GM12801 (cell line): ENCODE results near the gene ZNF467.

ENCODE experiments used
- CTCF ChIP-seq: IDR thresholded peaks from one replicate; pipeline ENCODE4 v1.5.1; 2011; ENCODE audit warnings: control low read depth; ENCODE audit not compliant: insufficient read length; ENCODE audit errors: extremely low read depth

ZNF467 gene

GRCh38 chr7:149784251-149784608, 10.8 kb upstream of the ZNF467 start:
- no peak for TF ChIP-seq CTCF

- no peak for TF ChIP-seq CTCF
Measured at GRCh38 chr7:149783386-149784250, 10.2 kb upstream of the ZNF467 start.

DNA sequence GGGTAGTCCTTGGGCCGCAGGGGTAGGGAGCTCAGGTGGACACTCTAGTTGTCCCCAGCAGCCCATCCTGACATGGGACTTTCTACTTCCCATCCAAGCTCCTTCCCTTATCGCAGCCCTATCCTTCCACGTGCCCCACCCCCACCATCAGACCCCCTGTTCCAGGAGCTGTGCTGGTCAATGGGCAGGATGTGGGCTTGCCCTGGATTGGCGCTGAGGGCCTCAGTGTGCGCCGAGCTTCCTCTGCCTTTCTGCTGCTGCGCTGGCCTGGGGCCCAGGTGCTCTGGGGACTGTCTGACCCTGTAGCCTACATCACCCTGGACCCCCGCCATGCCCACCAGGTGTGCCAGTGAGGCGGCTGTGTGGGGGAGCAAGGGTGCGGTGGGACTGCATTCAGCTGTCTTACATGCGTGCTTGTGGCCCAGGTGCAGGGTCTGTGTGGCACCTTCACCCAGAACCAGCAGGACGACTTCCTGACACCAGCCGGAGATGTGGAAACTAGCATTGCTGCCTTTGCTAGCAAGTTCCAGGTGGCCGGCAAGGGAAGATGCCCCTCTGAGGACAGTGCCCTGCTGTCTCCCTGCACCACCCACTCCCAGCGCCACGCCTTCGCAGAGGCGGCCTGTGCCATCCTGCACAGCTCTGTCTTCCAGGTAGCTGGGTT, 9.4 kb upstream of the ZNF467 start:
- TF ChIP-seq CTCF: no peak

GRCh38 chr7:149781921-149782320, 8.5 kb upstream of the ZNF467 start:
- TF ChIP-seq CTCF: no peak

GRCh38 chr7:149780636-149781419, 7.4 kb upstream of the ZNF467 start:
- no peak for TF ChIP-seq CTCF

DNA sequence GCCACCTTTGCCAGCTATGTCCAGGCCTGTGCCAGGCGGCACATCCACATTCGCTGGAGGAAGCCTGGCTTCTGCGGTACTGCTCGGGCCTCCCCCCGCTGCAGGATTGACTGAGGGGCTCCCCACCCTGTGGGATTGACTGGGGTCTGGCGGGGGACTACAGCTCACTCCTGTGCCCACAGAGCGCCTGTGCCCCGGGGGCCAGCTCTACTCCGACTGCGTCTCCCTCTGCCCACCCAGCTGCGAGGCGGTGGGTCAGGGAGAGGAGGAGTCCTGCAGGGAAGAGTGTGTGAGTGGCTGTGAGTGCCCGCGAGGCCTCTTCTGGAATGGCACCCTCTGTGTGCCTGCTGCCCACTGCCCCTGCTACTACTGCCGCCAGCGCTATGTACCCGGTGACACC, 6.7 kb upstream of the ZNF467 start:
- no peak for TF ChIP-seq CTCF

DNA sequence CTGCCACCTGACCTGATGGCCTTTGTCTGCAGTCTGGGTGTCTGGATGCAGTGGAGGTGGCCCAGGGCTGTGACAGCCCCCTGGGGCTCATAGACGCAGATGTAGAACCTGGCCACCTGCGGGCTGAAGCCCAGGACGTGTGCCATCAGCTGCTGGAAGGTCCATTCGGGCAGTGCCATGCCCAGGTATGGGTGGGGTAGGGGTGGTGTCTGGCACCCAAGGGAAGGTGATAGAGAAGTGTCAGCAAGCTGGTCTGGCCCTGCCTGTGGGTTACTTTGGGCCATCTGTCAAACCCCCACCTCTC, 6.1 kb upstream of the ZNF467 start:
- no peak for TF ChIP-seq CTCF
